ENCODE measurements around the gene SPG7.

DNA sequence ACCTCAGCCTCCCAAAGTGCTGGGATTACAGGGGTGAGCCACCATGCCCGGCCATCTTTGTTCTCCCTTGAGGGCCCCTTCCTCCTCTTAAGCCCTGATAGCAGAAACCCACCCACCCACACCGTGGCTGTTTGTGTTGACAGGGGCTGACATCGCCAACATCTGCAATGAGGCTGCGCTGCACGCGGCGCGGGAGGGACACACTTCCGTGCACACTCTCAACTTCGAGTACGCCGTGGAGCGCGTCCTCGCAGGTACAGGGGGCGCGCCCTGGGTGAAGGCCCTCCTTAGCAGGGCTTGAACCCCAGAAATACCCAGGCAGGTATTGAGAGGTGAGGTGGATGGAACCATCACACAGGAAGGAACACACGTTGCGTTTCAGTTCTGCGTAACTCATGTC lies 39.7 kb downstream of the SPG7 start:
- no peak for TF ChIP-seq POLR2A (IDR thresholded peaks at IDR 0.05)
- TF ChIP-seq, protein P1, sequence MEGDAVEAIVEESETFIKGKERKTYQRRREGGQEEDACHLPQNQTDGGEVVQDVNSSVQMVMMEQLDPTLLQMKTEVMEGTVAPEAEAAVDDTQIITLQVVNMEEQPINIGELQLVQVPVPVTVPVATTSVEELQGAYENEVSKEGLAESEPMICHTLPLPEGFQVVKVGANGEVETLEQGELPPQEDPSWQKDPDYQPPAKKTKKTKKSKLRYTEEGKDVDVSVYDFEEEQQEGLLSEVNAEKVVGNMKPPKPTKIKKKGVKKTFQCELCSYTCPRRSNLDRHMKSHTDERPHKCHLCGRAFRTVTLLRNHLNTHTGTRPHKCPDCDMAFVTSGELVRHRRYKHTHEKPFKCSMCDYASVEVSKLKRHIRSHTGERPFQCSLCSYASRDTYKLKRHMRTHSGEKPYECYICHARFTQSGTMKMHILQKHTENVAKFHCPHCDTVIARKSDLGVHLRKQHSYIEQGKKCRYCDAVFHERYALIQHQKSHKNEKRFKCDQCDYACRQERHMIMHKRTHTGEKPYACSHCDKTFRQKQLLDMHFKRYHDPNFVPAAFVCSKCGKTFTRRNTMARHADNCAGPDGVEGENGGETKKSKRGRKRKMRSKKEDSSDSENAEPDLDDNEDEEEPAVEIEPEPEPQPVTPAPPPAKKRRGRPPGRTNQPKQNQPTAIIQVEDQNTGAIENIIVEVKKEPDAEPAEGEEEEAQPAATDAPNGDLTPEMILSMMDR (IDR thresholded peaks at IDR 0.05) = no peak

All from esophagus squamous epithelium (tissue), 4 donors.